ENCODE results near the gene UTS2. TPM values are rescaled to one million over a fixed set of nuclear protein-coding genes. Genes with fewer than 3 reads are reported as not detected.

The UTS2 gene
- 0.12 TPM in 1 of 2 replicates, not detected in the other for total RNA-seq

DNA sequence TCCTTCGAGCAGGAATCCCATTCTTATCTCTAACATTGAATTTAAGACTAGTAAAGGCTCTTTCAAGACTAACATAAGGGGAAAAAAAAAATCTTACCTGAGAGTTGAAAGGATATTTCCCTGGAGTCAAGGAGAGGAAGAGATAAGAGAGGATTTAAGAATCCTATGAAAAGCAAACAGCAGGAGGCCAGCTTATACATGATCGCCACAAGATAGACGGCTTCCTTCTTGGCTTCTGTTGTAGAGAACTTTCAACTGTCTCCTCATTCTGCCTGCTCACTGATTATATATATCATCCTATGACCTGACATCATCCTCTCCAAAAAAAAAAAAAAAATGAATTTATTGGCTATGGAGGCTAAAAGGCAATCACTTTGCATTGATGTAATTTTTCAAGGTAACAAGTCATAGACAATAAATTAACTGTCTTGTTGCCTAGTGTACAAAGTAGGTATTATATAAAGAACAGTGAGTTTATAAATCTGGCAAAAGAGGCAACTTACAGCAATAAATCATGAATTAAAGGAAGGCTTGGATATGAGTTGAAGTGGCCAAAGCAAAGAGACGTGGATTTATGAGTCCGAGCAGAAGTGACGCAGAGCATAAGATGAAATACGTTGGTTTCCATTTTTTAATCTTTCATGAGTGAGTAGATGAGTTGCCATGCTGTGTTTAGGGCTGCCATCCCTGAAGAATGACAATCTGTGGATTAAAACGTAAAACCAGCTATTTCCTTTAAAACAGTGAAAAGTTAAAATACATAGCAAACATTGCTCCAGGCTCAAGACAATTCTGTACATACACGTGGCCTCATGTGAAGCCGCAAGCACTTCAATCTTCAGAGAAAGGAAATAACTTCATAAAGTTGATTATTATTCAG, at the start of gene UTS2:
Gene UTS2 (minus strand): TSS at position 262 of the 880 bp plus-strand sequence. CDS start 62 bp downstream, at position 200.

Other genes with a start within 250 kb of the UTS2 start
- gene VAMP3, start 81.8 kb downstream of the UTS2 start, total RNA-seq = 74.5 and 86.2 TPM in 2 replicates
- 8.7 and 9.2 TPM in 2 replicates for gene PER3, start 68.8 kb downstream of the UTS2 start, total RNA-seq
- gene TNFRSF9, start 87.8 kb upstream of the UTS2 start, total RNA-seq = under 0.01 TPM in 1 of 2 replicates, not detected in the other
- 275 and 334 TPM in 2 replicates for gene PARK7, start 108.6 kb upstream of the UTS2 start, total RNA-seq
- 42.6 and 78.2 TPM in 2 replicates for gene ERRFI1, start 173.2 kb upstream of the UTS2 start, total RNA-seq